Natural killer cell (primary cell): ENCODE data around the gene ANKRD6. TPM values are rescaled to one million over a fixed set of nuclear protein-coding genes. Genes with fewer than 3 reads are reported as not detected.

Source experiments
- ATAC-seq, 3 donors: fragments of 150-1000 bp in 2 of 3; fragments of 200-7000 bp in 1 of 3; cut with Tn5 transposase; 1 replicate in 1 of 3; 2 replicates in 2 of 3; pipeline ENCODE4 v1.10.0; 2021; ENCODE audit warnings: mild to moderate bottlenecking in 2 of 3, moderate library complexity in 2 of 3
- DNase-seq, 2 donors: peaks; one replicate each; pipeline versions ENCODE4 v3.0.0 to v3.0.0-alpha.2; 2013 to 2021; ENCODE audit warnings: mixed read lengths in 1 of 2
- H3K27ac ChIP-seq: one replicate; pipeline ENCODE4 v1.5.1; 2013; ENCODE audit warnings: mild to moderate bottlenecking, low read length
- H3K27me3 ChIP-seq: one replicate; pipeline ENCODE4 v1.6.1; 2013; ENCODE audit warnings: low read length; ENCODE audit not compliant: control insufficient read depth, insufficient read depth
- H3K36me3 ChIP-seq: one replicate; pipeline ENCODE4 v1.6.1; 2013; ENCODE audit warnings: low read length; ENCODE audit not compliant: control insufficient read depth, insufficient read depth
- H3K4me1 ChIP-seq: one replicate; pipeline ENCODE4 v1.6.1; 2013; ENCODE audit warnings: low read length; ENCODE audit not compliant: control insufficient read depth, insufficient read depth
- H3K4me3 ChIP-seq: one replicate; pipeline ENCODE4 v1.5.1; 2013; ENCODE audit warnings: low read length
- H3K9me3 ChIP-seq: one replicate; pipeline ENCODE4 v1.6.1; 2013; ENCODE audit warnings: low read length; ENCODE audit not compliant: control insufficient read depth, insufficient read depth
- H3K27ac Mint-ChIP-seq, 2 donors: one replicate each; pipeline ENCODE4 v1.8.0; 2022; ENCODE audit warnings: mild to moderate bottlenecking in 2 of 2, mixed read lengths in 2 of 2, moderate library complexity in 1 of 2
- H3K27me3 Mint-ChIP-seq, 2 donors: one replicate each; pipeline ENCODE4 v1.8.0; 2022; ENCODE audit warnings: low read depth in 2 of 2, mixed read lengths in 2 of 2
- H3K36me3 Mint-ChIP-seq: one replicate; pipeline ENCODE4 v1.8.0; 2022; ENCODE audit warnings: mixed read lengths
- H3K4me1 Mint-ChIP-seq, 2 donors: one replicate each; pipeline ENCODE4 v1.8.0; 2022; ENCODE audit warnings: mixed read lengths in 2 of 2
- H3K4me3 Mint-ChIP-seq: one replicate; pipeline ENCODE4 v1.8.0; 2022; ENCODE audit warnings: mild to moderate bottlenecking, moderate library complexity, mixed read lengths
- H3K9me3 Mint-ChIP-seq, 2 donors: one replicate each; pipeline ENCODE4 v1.8.0; 2022; ENCODE audit warnings: mixed read lengths in 2 of 2
- WGBS: methylation state at CpG from one replicate; pipeline ENCODE4 v1.1.7; 2013; ENCODE audit warnings: missing lambda C conversion rate; ENCODE audit not compliant: insufficient coverage; 5-methylcytosine and 5-hydroxymethylcytosine counted together
- intact Hi-C: fragments of 100-400 bp; cut with micrococcal nuclease; formaldehyde crosslinking; loops from one replicate; pipeline ENCODE4 v1.14.2; 2022
- total RNA-seq, 4 donors: library from RNA; stranded (reverse); fragments of 120-200 nt in 1 of 4; gene quantifications; one replicate each; pipeline versions ENCODE4 v1.2.3 to v1.2.4, GENCODE V29; 2013 to 2022
- TF ChIP-seq, protein P1 (sequence below): fragments of 200-600 bp; IDR thresholded peaks from one replicate; pipeline ENCODE4 v1.8.0; 2022; ENCODE audit warnings: antibody characterized with exemption

The ANKRD6 gene
- total RNA-seq, 3 donors from 2014 or later (not counting 1 experiment from before 2014, with no cell fraction given), result 4.5 to 9.0 (median 4.6) TPM

DNA sequence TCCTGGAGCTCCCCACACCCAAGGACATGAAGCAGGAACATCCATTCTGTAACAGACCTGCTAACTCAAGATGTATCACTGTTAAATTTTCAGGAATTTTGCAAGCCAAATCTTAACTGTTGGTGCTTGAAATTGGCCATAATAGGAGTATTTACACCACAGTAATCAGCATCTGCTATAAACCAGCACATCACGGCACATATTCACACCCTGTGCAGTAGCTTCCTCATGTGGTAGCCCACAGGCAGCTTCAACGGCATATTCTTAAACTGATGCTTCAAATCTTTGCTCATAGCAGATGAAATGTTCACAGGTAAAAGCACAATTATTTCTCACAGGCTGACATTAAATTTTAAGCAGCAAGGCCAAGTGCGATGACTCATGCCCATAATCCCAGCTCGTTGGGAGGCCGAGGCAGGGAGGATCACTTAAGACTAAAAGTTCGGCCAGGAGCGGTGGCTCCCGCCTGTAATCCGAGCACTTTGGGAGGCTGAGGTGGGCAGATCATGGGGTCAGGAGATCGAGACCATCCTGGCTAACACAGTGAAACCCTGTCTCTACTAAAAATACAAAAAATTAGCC, 249.1 kb downstream of the ANKRD6 start:
- intact Hi-C loops, result no loop called here
- DNase-seq (no peak), ATAC-seq (peak; percentile 34 to 79 (median 48))
- no peaks in the 10 kb centered on the region for H3K27me3 ChIP-seq
- Mint-ChIP-seq H3K36me3 (peaks cover 24% of the 10 kb centered on the region), H3K27me3 (no peaks in the 10 kb centered on the region), H3K4me1 (no peaks in the 10 kb centered on the region), H3K9me3 (no peaks in the 10 kb centered on the region), H3K4me3 (no peak overlapping the region), H3K27ac (no peak overlapping the region)
- H3K36me3 ChIP-seq, result peaks cover 74% of the 10 kb centered on the region
- H3K9me3 ChIP-seq, result no peaks in the 10 kb centered on the region
- no peak overlapping the region for H3K4me3 ChIP-seq
- WGBS, result 83% methylated on average over 10 of the region's 10 CpGs
- TF ChIP-seq, protein P1, sequence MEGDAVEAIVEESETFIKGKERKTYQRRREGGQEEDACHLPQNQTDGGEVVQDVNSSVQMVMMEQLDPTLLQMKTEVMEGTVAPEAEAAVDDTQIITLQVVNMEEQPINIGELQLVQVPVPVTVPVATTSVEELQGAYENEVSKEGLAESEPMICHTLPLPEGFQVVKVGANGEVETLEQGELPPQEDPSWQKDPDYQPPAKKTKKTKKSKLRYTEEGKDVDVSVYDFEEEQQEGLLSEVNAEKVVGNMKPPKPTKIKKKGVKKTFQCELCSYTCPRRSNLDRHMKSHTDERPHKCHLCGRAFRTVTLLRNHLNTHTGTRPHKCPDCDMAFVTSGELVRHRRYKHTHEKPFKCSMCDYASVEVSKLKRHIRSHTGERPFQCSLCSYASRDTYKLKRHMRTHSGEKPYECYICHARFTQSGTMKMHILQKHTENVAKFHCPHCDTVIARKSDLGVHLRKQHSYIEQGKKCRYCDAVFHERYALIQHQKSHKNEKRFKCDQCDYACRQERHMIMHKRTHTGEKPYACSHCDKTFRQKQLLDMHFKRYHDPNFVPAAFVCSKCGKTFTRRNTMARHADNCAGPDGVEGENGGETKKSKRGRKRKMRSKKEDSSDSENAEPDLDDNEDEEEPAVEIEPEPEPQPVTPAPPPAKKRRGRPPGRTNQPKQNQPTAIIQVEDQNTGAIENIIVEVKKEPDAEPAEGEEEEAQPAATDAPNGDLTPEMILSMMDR, result no peak
- H3K4me1 ChIP-seq, result no peaks in the 10 kb centered on the region
- no peak overlapping the region for H3K27ac ChIP-seq

DNA sequence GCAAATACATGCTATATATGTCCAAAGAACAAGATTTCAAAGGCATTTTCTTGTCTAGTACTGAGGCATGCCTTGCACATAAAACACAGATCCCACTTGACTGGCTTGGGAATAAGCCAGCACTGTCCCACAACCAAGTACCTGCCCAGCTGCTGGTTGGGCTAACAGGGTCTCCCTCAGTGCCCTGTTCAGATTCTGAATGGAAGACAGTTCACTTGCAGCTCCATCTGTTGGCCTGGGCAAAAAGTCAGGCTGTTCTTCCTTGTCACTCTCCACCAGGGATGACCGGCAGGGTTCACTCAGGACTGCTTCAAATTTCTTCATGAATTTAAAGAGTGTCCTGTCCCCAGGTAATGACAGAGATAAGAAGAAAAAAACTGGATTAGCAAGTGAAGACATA, 250.0 kb downstream of the ANKRD6 start:
- no CpG with 5 or more reads among the region's 1 CpG for WGBS
- no peaks in the 10 kb centered on the region for H3K9me3 ChIP-seq
- H3K4me3 ChIP-seq, result no peak overlapping the region
- Mint-ChIP-seq H3K4me1 (no peaks in the 10 kb centered on the region), H3K27me3 (no peaks in the 10 kb centered on the region), H3K9me3 (no peaks in the 10 kb centered on the region), H3K27ac (no peak overlapping the region), H3K36me3 (peaks cover 23% of the 10 kb centered on the region), H3K4me3 (no peak overlapping the region)
- no peaks in the 10 kb centered on the region for H3K4me1 ChIP-seq
- ATAC-seq (no peak), DNase-seq (no peak)
- peaks cover 75% of the 10 kb centered on the region for H3K36me3 ChIP-seq
- intact Hi-C loops, result no loop called here
- no peaks in the 10 kb centered on the region for H3K27me3 ChIP-seq
- TF ChIP-seq, protein P1, result no peak
- H3K27ac ChIP-seq, result no peak overlapping the region

Other genes with a start within 250 kb of the ANKRD6 start
- gene GABRR1, start 215.8 kb upstream of the ANKRD6 start, total RNA-seq, result under 1 TPM in 1 of 3 donors, not detected in 2; 0.07 TPM
- 1 to 10 TPM in 2 of 3 donors, under 1 TPM in 1; 0.57 to 2.2 (median 1.0) TPM for gene GABRR2, start 117.9 kb upstream of the ANKRD6 start, total RNA-seq
- gene UBE2J1, start 80.4 kb upstream of the ANKRD6 start, total RNA-seq, result 10 to 100 TPM; 34.1 to 58.1 (median 45.9) TPM
- gene RRAGD, start 20.9 kb upstream of the ANKRD6 start, total RNA-seq, result 1 to 10 TPM in 2 of 3 donors, under 1 TPM in 1; 0.43 to 4.4 (median 1.8) TPM
- gene LYRM2, start 205.6 kb downstream of the ANKRD6 start, total RNA-seq, result 10 to 100 TPM; 21.1 to 25.5 (median 25.0) TPM